Activated naive CD8-positive, alpha-beta T cell treated with anti-CD3 and anti-CD28 coated beads, Interleukin-2, amount 50 U/mL, for 24 hours (primary cell): ENCODE results near the gene TBXA2R.
A peak's percentile ranks its signal among the peaks of the same experiment; 100 is the strongest.
"Not testable (repeated sequence)": the region's sequence is repeated elsewhere in the genome, so short reads cannot be mapped to it uniquely, and the experiment has no call there.

Experiments used
- ATAC-seq: fragments of 150-1000 bp; cut with Tn5 transposase; one replicate; pipeline ENCODE4 v1.10.0; 2021
- DNase-seq: peaks from one replicate; pipeline ENCODE4 v3.0.0; 2021
- H3K27ac Mint-ChIP-seq: one replicate; pipeline ENCODE4 v1.8.0; 2021; ENCODE audit warnings: mild to moderate bottlenecking, mixed read lengths
- H3K27me3 Mint-ChIP-seq: one replicate; pipeline ENCODE4 v1.8.0; 2021; ENCODE audit warnings: mixed read lengths
- H3K36me3 Mint-ChIP-seq: one replicate; pipeline ENCODE4 v1.8.0; 2021; ENCODE audit warnings: low read depth, mixed read lengths
- H3K4me1 Mint-ChIP-seq: one replicate; pipeline ENCODE4 v1.8.0; 2021; ENCODE audit warnings: mixed read lengths
- H3K4me3 Mint-ChIP-seq: one replicate; pipeline ENCODE4 v1.8.0; 2021; ENCODE audit warnings: mild to moderate bottlenecking, moderate library complexity, mixed read lengths
- H3K9me3 Mint-ChIP-seq: one replicate; pipeline ENCODE4 v1.8.0; 2021; ENCODE audit warnings: mixed read lengths

TBXA2R gene

DNA sequence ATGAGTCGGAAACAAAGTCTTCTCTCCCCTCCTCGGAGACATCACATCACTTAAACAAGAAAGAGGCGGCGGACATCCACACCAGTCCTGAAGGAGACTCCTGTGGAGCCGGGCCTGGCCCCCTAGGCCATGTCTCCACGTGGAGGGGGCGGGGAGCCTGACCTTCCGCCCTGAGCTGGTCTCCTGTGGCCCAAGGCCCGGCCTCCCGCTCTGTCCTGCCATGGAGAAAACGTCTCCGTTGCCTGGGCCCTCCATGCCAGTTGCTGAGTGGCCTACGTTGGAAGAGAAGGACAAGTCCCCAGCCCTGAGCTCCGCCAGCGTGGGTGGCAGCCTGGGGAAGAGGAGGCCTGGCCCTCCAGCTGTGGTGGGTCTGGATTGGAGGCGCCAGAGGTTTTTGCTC is 25.4 kb upstream of the TBXA2R start:
- ATAC-seq (no peak), DNase-seq (no peak)
- Mint-ChIP-seq H3K27ac (no peak overlapping the region), H3K27me3 (no peaks in the 10 kb centered on the region), H3K36me3 (no peaks in the 10 kb centered on the region), H3K4me1 (peaks cover 3% of the 10 kb centered on the region), H3K4me3 (no peak overlapping the region), H3K9me3 (no peaks in the 10 kb centered on the region)

- Mint-ChIP-seq H3K36me3 (no peaks in the 10 kb centered on the region), H3K27me3 (no peaks in the 10 kb centered on the region), H3K9me3 (no peaks in the 10 kb centered on the region), H3K27ac (no peak overlapping the region), H3K4me3 (no peak overlapping the region), H3K4me1 (peaks cover 9% of the 10 kb centered on the region)
- DNase-seq = no peak
- ATAC-seq = no peak
Observed at GRCh38 chr19:3631053-3631861, 24.6 kb upstream of the TBXA2R start.

DNA sequence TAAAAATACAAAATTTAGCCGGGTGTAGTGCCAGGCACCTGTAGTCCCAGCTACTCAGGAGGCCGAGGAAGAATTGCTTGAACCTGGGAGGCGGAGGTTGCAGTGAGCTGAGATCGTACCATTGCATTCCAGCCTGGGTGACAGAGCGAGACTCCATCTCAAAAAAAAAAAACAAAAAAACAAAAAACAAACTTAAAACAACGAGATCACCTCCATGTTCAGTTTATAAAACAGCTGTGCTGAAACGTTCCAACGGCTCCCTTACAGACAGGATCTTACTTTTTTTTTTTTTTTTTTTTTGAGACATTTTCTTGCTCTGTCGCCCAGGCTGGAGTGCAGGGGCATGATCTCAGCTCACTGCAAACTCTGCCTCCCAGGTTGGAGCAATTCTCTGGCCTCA is 22.1 kb upstream of the TBXA2R start:
- H3K27ac Mint-ChIP-seq, H3K4me3 Mint-ChIP-seq, H3K9me3 Mint-ChIP-seq, ATAC-seq, H3K36me3 Mint-ChIP-seq, DNase-seq, H3K27me3 Mint-ChIP-seq: not testable (repeated sequence)
- H3K4me1 Mint-ChIP-seq = peaks cover 32% of the 10 kb centered on the region

GRCh38 chr19:3627351-3627723 is 20.7 kb upstream of the TBXA2R start:
- no peak for ATAC-seq
- H3K27me3 Mint-ChIP-seq = no peaks in the 10 kb centered on the region
- peaks cover under 1% of the 10 kb centered on the region for H3K36me3 Mint-ChIP-seq
- peak overlapping the region; percentile 95 for H3K4me3 Mint-ChIP-seq
- no peak for DNase-seq
- peak overlapping the region; percentile 98 for H3K27ac Mint-ChIP-seq
- peaks cover 32% of the 10 kb centered on the region for H3K4me1 Mint-ChIP-seq
- H3K9me3 Mint-ChIP-seq = no peaks in the 10 kb centered on the region

- Mint-ChIP-seq H3K9me3 (no peaks in the 10 kb centered on the region), H3K36me3 (peaks cover 2% of the 10 kb centered on the region), H3K27me3 (no peaks in the 10 kb centered on the region), H3K27ac (peak within 1 kb of the TSS; percentile 98), H3K4me3 (peak within 1 kb of the TSS; percentile 95), H3K4me1 (peaks cover 32% of the 10 kb centered on the region)
- ATAC-seq (peak; percentile 93), DNase-seq (peak; percentile 99)
Observed at GRCh38 chr19:3626473-3627350, 20.0 kb upstream of the TBXA2R start, which contains the start of gene CACTIN. Gene CACTIN (minus strand): TSS chr19:3626790. CDS start chr19:3626762, 28 bp downstream.

DNA sequence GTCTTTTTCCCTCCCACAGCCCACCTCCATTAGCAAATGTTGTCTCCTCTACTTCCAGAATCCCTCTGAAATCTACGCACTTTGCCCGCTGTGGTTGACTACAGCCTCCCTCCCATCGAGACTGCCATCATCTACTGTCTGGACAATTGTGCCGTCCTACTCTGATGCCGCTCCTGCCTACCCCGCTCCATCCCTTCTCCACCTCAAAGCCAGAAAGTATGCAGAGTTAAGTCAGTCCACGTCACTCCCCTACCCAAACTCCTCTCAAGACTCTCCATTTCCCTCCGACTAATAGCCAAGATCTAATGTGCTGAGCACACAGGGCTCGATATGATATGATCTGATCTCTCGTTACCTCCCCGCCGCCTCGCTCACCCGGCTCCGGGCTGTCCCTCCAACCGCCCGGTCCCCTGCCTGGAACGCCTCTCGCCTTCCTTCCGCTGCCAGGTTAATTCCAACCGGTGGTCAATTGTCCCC is 19.4 kb upstream of the TBXA2R start:
- Mint-ChIP-seq H3K4me3 (peak overlapping the region; percentile 95), H3K27ac (peak overlapping the region; percentile 98), H3K27me3 (no peaks in the 10 kb centered on the region), H3K4me1 (peaks cover 32% of the 10 kb centered on the region), H3K36me3 (peaks cover 2% of the 10 kb centered on the region), H3K9me3 (no peaks in the 10 kb centered on the region)
- ATAC-seq (no peak), DNase-seq (no peak)

DNA sequence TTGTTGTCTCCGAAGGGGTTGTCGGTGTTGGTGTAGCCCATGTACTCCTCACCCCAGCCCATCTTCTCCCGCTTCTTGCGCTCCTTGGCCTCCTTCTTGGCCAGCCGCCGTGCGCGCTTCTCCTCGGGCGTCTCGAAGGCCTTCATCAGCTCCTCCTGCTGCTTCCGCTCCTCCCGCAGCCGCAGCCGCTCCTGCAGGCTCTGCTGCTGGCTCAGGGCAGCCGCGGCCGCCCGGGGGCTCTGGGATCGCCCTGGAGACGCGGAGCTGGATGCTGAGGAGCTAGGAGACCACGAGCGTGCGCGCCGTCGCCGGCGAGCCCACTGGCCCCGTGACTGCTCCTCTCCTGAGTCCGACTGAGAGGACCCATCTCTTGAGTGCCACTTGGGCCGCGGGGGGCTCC is 17.0 kb upstream of the TBXA2R start:
- ATAC-seq (no peak), DNase-seq (no peak)
- Mint-ChIP-seq H3K4me3 (no peak overlapping the region), H3K36me3 (peaks cover 2% of the 10 kb centered on the region), H3K27ac (no peak overlapping the region), H3K4me1 (peaks cover 32% of the 10 kb centered on the region), H3K9me3 (no peaks in the 10 kb centered on the region), H3K27me3 (no peaks in the 10 kb centered on the region)

- no peak for ATAC-seq
- H3K4me1 Mint-ChIP-seq = peaks cover 39% of the 10 kb centered on the region
- peaks cover 2% of the 10 kb centered on the region for H3K36me3 Mint-ChIP-seq
- H3K4me3 Mint-ChIP-seq = no peak overlapping the region
- H3K27me3 Mint-ChIP-seq = no peaks in the 10 kb centered on the region
- no peak for DNase-seq
- H3K9me3 Mint-ChIP-seq = no peaks in the 10 kb centered on the region
- no peak overlapping the region for H3K27ac Mint-ChIP-seq
Observed at GRCh38 chr19:3622224-3622623, 15.5 kb upstream of the TBXA2R start.

DNA sequence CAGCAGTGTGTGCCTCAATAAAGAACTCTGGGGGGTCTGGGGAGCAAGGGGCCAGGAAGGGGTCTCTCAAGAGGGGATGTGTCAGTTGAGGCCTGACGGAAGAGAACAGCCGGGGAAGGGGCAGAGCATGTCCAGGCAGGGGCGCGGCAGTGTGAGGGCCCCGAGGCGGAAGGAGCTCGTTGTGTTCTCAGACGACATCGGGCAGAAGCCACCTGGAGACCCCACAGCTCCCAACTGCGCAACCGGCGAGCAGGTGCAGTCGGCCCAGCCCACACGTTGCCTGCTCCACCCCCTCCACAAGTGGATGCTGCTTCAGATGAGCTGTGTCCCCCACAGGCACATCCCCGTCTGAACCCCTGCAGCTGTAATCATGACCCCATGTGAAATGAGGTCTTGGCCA is 15.0 kb upstream of the TBXA2R start:
- H3K4me3 Mint-ChIP-seq = no peak overlapping the region
- H3K36me3 Mint-ChIP-seq = peaks cover 2% of the 10 kb centered on the region
- no peaks in the 10 kb centered on the region for H3K27me3 Mint-ChIP-seq
- H3K9me3 Mint-ChIP-seq = no peaks in the 10 kb centered on the region
- H3K4me1 Mint-ChIP-seq = peaks cover 37% of the 10 kb centered on the region
- no peak for DNase-seq
- ATAC-seq = no peak
- no peak overlapping the region for H3K27ac Mint-ChIP-seq

DNA sequence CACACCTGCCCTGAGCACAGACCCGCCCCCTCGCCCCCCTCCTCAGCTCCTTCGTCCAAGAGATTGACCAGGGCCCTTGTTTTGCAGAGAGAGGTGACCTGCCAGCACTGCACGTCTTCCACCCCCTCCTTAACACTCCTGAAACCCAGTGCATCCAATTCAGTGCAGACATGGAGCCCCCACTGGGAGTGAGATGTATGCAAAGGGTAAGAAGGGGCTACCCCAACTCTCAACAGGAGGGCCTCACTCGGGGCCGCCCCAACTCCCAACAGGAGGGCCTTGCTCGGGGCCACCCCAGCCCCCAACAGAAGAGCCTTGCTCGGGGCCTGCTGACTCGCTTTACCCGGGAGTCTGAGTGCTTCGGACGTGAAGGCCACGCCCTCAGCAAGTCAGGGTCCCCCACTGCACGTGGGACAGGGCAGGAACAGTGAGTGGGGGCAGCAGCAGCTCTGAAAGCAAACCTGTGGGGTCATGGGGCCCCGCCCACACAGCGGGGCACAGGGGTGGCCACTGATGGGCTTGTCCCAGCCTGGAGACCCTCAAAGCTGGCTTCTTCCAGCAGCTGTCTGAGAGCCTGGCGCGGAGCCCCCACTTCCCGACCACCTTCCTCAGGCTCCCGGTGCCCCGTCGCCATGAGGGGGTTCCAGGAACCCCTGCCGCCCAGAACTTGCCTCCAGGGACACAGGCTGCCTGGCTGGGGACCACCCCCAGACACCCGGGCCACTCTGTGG is 14.3 kb upstream of the TBXA2R start:
- Mint-ChIP-seq H3K27me3 (no peaks in the 10 kb centered on the region), H3K4me1 (peaks cover 32% of the 10 kb centered on the region), H3K9me3 (no peaks in the 10 kb centered on the region), H3K27ac (no peak overlapping the region), H3K4me3 (no peak overlapping the region), H3K36me3 (peaks cover 2% of the 10 kb centered on the region)
- ATAC-seq = no peak
- DNase-seq = no peak

DNA sequence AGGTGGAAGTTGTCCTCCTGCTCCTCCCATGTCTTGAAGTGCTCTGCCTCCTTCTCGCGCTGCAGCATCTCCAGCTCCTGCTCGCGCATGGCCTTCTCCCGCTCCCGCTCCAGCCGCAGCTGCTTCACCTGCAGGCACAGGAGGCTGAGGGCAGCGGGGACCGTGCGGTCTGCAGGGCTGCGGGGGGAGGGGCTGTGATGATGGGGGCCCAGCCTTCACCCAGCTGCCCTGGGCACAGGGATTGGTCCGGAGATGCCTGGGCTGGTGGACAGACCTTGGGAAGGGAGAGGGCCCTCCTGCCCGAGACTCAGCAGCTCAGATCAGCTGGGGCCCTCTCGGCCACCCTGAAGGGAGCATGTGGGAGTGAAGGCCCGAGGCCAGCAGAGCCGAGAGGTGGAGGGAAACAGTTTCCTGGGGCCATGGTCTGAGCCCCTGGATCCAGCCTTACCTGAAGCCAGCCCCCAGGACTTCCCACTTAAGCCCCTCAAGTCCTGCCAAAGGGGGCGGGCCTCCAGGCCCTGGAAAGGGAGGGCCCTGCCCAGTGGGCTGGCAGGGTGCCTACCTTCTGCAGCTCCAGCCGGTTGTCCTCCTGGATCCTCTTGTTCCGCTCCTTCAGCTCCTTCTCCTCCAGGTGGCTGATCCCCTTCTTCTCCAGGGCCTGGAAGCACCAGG is 13.6 kb upstream of the TBXA2R start:
- Mint-ChIP-seq H3K36me3 (peaks cover 2% of the 10 kb centered on the region), H3K9me3 (no peaks in the 10 kb centered on the region), H3K4me1 (peaks cover 25% of the 10 kb centered on the region), H3K27me3 (no peaks in the 10 kb centered on the region), H3K27ac (no peak overlapping the region), H3K4me3 (no peak overlapping the region)
- no peak for DNase-seq
- no peak for ATAC-seq

GRCh38 chr19:3619631-3620012 is 12.9 kb upstream of the TBXA2R start:
- Mint-ChIP-seq H3K27ac (no peak overlapping the region), H3K4me3 (no peak overlapping the region), H3K36me3 (peaks cover 2% of the 10 kb centered on the region), H3K27me3 (no peaks in the 10 kb centered on the region), H3K4me1 (peaks cover 20% of the 10 kb centered on the region), H3K9me3 (no peaks in the 10 kb centered on the region)
- DNase-seq (no peak), ATAC-seq (no peak)

DNA sequence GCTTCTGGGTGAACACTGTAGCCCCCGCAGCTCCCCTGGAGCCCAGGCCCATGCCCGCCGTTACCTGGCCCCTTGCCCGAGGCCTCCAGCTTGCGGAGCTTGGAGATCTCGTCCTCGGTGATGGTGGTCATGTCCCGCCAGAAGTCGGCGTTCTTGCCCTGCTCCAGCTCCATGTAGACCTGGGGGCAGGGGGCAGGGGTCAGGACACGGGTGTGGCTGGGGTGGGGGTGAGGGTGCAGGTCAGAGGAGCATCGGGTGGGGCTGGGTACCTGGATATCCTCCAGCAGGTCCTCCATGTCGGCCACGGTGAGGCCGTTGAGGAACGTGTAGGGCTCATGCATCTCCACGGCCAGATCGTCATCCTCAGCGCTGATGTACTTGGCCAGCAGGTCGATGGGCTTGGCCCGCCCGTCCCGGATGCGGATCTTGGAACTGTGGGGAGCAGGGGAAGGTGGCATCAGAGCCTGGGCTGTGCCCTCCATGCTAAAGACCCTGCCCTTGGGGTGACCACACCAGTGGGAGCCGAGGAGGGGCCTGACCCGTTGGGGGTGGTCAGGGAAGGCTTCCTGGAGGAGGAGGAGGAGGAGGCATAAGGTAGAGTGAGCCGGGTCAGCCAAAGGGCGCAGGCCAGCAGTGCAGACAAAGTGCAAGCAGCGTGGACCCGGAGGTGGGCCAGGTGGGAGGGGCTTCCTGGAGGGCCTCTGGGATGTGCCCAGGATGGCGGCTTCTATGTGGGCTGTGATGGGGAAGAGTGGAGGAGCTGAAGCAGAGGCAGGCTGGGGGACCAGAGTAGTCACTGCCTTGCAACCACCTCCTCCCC is 12.3 kb upstream of the TBXA2R start:
- H3K27me3 Mint-ChIP-seq = no peaks in the 10 kb centered on the region
- no peak overlapping the region for H3K27ac Mint-ChIP-seq

More for the DNA sequence above, 12.3 kb upstream of the TBXA2R start:
- H3K4me1 Mint-ChIP-seq = peaks cover 14% of the 10 kb centered on the region
- H3K9me3 Mint-ChIP-seq = no peaks in the 10 kb centered on the region
- no peak overlapping the region for H3K4me3 Mint-ChIP-seq
- no peak for DNase-seq
- peaks cover 2% of the 10 kb centered on the region for H3K36me3 Mint-ChIP-seq
- ATAC-seq = no peak
